ENCODE results near the gene PGAP3.

PGAP3 gene

DNA sequence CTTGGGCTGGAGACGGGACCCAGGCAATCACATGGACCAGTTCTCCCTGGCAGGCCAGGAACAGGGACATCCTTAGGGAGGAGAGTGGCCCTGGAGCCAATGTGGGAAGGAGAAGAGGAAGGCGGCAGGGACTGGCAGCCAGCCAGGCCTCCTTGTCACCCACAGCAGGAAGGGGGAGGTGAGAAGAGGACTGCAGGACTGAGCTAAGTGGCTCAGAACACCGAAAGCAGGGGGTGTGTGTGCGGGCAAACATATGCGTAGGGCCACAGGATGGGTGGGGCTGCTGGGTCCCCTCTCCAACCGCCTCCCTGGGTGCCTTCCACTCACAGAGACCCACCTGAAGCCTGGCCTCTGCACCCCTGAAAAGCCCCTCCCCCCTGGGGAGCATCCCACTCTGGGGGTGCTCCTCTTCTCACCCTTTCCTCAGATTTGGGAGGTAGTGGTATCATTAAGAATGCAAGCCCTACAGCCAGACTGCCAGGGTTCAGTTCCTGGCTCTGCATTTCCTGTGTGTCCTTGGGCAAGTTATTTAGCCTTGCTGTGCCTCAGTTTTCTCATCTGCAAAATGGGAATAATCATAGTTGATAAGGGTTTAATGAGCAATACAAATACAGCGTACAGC lies 11.5 kb downstream of the PGAP3 start (continued):
- no peak for TF ChIP-seq ZNF433 (tag by site-specific recombination; IDR thresholded peaks at IDR 0.05; ENCODE audit: low read depth)
- no peak for TF ChIP-seq ZNF132 (tag by site-specific recombination; IDR thresholded peaks at IDR 0.05; ENCODE audit: borderline replicate concordance)
- TF ChIP-seq ZNF549 (tag by site-specific recombination; IDR thresholded peaks at IDR 0.05): no peak
- no peak for TF ChIP-seq ZNF792 (tag by site-specific recombination; IDR thresholded peaks at IDR 0.05)
- TF ChIP-seq EGR2 (tag by site-specific recombination; IDR thresholded peaks at IDR 0.05; ENCODE audit: low read depth): peak; percentile 90
- peak; percentile 56 for TF ChIP-seq KLF1 (tag by site-specific recombination; IDR thresholded peaks at IDR 0.05)
- TF ChIP-seq ZIC2 (tag by site-specific recombination; IDR thresholded peaks at IDR 0.05): peak; percentile 83
- TF ChIP-seq, protein P1, sequence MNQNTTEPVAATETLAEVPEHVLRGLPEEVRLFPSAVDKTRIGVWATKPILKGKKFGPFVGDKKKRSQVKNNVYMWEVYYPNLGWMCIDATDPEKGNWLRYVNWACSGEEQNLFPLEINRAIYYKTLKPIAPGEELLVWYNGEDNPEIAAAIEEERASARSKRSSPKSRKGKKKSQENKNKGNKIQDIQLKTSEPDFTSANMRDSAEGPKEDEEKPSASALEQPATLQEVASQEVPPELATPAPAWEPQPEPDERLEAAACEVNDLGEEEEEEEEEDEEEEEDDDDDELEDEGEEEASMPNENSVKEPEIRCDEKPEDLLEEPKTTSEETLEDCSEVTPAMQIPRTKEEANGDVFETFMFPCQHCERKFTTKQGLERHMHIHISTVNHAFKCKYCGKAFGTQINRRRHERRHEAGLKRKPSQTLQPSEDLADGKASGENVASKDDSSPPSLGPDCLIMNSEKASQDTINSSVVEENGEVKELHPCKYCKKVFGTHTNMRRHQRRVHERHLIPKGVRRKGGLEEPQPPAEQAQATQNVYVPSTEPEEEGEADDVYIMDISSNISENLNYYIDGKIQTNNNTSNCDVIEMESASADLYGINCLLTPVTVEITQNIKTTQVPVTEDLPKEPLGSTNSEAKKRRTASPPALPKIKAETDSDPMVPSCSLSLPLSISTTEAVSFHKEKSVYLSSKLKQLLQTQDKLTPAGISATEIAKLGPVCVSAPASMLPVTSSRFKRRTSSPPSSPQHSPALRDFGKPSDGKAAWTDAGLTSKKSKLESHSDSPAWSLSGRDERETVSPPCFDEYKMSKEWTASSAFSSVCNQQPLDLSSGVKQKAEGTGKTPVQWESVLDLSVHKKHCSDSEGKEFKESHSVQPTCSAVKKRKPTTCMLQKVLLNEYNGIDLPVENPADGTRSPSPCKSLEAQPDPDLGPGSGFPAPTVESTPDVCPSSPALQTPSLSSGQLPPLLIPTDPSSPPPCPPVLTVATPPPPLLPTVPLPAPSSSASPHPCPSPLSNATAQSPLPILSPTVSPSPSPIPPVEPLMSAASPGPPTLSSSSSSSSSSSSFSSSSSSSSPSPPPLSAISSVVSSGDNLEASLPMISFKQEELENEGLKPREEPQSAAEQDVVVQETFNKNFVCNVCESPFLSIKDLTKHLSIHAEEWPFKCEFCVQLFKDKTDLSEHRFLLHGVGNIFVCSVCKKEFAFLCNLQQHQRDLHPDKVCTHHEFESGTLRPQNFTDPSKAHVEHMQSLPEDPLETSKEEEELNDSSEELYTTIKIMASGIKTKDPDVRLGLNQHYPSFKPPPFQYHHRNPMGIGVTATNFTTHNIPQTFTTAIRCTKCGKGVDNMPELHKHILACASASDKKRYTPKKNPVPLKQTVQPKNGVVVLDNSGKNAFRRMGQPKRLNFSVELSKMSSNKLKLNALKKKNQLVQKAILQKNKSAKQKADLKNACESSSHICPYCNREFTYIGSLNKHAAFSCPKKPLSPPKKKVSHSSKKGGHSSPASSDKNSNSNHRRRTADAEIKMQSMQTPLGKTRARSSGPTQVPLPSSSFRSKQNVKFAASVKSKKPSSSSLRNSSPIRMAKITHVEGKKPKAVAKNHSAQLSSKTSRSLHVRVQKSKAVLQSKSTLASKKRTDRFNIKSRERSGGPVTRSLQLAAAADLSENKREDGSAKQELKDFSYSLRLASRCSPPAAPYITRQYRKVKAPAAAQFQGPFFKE (tag by site-specific recombination; IDR thresholded peaks at IDR 0.05; ENCODE audit: borderline replicate concordance): no peak
- TF ChIP-seq ZNF350 (tag by site-specific recombination; IDR thresholded peaks at IDR 0.05): no peak
- no peak for TF ChIP-seq ZNF292 (tag by site-specific recombination; IDR thresholded peaks at IDR 0.05; ENCODE audit: borderline replicate concordance, low read depth)
- TF ChIP-seq, protein P2, sequence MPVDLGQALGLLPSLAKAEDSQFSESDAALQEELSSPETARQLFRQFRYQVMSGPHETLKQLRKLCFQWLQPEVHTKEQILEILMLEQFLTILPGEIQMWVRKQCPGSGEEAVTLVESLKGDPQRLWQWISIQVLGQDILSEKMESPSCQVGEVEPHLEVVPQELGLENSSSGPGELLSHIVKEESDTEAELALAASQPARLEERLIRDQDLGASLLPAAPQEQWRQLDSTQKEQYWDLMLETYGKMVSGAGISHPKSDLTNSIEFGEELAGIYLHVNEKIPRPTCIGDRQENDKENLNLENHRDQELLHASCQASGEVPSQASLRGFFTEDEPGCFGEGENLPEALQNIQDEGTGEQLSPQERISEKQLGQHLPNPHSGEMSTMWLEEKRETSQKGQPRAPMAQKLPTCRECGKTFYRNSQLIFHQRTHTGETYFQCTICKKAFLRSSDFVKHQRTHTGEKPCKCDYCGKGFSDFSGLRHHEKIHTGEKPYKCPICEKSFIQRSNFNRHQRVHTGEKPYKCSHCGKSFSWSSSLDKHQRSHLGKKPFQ (tag by site-specific recombination; IDR thresholded peaks at IDR 0.05): no peak
- TF ChIP-seq KLF9 (tag by site-specific recombination; IDR thresholded peaks at IDR 0.05; ENCODE audit: low read depth): no peak
- TF ChIP-seq, protein P3, sequence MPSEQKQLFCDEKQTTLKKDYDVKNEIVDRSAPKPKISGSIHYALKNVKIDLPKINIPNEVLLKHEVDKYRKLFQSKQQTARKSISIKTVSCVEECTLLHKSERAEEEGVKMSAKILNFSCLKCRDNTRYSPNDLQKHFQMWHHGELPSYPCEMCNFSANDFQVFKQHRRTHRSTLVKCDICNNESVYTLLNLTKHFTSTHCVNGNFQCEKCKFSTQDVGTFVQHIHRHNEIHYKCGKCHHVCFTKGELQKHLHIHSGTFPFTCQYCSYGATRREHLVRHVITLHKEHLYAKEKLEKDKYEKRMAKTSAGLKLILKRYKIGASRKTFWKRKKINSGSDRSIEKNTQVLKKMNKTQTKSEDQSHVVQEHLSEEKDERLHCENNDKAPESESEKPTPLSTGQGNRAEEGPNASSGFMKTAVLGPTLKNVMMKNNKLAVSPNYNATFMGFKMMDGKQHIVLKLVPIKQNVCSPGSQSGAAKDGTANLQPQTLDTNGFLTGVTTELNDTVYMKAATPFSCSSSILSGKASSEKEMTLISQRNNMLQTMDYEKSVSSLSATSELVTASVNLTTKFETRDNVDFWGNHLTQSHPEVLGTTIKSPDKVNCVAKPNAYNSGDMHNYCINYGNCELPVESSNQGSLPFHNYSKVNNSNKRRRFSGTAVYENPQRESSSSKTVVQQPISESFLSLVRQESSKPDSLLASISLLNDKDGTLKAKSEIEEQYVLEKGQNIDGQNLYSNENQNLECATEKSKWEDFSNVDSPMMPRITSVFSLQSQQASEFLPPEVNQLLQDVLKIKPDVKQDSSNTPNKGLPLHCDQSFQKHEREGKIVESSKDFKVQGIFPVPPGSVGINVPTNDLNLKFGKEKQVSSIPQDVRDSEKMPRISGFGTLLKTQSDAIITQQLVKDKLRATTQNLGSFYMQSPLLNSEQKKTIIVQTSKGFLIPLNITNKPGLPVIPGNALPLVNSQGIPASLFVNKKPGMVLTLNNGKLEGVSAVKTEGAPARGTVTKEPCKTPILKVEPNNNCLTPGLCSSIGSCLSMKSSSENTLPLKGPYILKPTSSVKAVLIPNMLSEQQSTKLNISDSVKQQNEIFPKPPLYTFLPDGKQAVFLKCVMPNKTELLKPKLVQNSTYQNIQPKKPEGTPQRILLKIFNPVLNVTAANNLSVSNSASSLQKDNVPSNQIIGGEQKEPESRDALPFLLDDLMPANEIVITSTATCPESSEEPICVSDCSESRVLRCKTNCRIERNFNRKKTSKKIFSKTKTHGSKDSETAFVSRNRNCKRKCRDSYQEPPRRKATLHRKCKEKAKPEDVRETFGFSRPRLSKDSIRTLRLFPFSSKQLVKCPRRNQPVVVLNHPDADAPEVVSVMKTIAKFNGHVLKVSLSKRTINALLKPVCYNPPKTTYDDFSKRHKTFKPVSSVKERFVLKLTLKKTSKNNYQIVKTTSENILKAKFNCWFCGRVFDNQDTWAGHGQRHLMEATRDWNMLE (tag by site-specific recombination; conservative IDR thresholded peaks at IDR 0.05; ENCODE audit: low read depth): no peak
- no peak for TF ChIP-seq RBAK (tag by site-specific recombination; IDR thresholded peaks at IDR 0.05)
- TF ChIP-seq, protein P4, sequence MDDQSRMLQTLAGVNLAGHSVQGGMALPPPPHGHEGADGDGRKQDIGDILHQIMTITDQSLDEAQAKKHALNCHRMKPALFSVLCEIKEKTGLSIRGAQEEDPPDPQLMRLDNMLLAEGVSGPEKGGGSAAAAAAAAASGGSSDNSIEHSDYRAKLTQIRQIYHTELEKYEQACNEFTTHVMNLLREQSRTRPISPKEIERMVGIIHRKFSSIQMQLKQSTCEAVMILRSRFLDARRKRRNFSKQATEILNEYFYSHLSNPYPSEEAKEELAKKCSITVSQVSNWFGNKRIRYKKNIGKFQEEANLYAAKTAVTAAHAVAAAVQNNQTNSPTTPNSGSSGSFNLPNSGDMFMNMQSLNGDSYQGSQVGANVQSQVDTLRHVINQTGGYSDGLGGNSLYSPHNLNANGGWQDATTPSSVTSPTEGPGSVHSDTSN (CRISPR knock-in tag; IDR thresholded peaks at IDR 0.05): no peak
- TF ChIP-seq ZNF830 (tag by site-specific recombination; IDR thresholded peaks at IDR 0.05; ENCODE audit: low read depth): no peak
- TF ChIP-seq, protein P5, sequence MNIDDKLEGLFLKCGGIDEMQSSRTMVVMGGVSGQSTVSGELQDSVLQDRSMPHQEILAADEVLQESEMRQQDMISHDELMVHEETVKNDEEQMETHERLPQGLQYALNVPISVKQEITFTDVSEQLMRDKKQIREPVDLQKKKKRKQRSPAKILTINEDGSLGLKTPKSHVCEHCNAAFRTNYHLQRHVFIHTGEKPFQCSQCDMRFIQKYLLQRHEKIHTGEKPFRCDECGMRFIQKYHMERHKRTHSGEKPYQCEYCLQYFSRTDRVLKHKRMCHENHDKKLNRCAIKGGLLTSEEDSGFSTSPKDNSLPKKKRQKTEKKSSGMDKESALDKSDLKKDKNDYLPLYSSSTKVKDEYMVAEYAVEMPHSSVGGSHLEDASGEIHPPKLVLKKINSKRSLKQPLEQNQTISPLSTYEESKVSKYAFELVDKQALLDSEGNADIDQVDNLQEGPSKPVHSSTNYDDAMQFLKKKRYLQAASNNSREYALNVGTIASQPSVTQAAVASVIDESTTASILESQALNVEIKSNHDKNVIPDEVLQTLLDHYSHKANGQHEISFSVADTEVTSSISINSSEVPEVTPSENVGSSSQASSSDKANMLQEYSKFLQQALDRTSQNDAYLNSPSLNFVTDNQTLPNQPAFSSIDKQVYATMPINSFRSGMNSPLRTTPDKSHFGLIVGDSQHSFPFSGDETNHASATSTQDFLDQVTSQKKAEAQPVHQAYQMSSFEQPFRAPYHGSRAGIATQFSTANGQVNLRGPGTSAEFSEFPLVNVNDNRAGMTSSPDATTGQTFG (tag by site-specific recombination; IDR thresholded peaks at IDR 0.05; ENCODE audit: borderline replicate concordance): no peak
- no peak for TF ChIP-seq ZNF624 (tag by site-specific recombination; IDR thresholded peaks at IDR 0.05)
- TF ChIP-seq ZNF302 (tag by site-specific recombination; IDR thresholded peaks at IDR 0.05; ENCODE audit: low read depth): no peak

Measured in HEK293 (cell line).